Immature natural killer cell (primary cell): ENCODE data around the gene SKA2. TPM values are rescaled to one million over a fixed set of nuclear protein-coding genes. Genes with fewer than 3 reads are reported as not detected.
"Not testable (repeated sequence)": the region's sequence is repeated elsewhere in the genome, so short reads cannot be mapped to it uniquely, and the experiment has no call there.

Experiments
- DNase-seq, 3 donors: peaks; one replicate each; pipeline ENCODE4 v3.0.0; 2022; ENCODE audit warnings: mixed read lengths in 1 of 3
- H3K27ac Mint-ChIP-seq, 6 donors: one replicate each; pipeline ENCODE4 v1.8.0; 2020; ENCODE audit warnings: mixed read lengths in 6 of 6, mild to moderate bottlenecking in 5 of 6, inconsistent platforms in 4 of 6, moderate library complexity in 3 of 6
- H3K27me3 Mint-ChIP-seq, 3 donors: one replicate each; pipeline ENCODE4 v1.8.0; 2020 to 2021; ENCODE audit warnings: low read depth in 3 of 3, mild to moderate bottlenecking in 3 of 3, mixed read lengths in 3 of 3, moderate library complexity in 3 of 3, inconsistent platforms in 1 of 3
- H3K36me3 Mint-ChIP-seq, 3 donors: one replicate each; pipeline ENCODE4 v1.8.0; 2020; ENCODE audit warnings: mixed read lengths in 3 of 3, inconsistent platforms in 2 of 3, mild to moderate bottlenecking in 2 of 3
- H3K4me1 Mint-ChIP-seq, 2 donors: one replicate each; pipeline ENCODE4 v1.8.0; 2020; ENCODE audit warnings: inconsistent platforms in 2 of 2, mild to moderate bottlenecking in 2 of 2, mixed read lengths in 2 of 2, moderate library complexity in 1 of 2
- H3K4me3 Mint-ChIP-seq, 5 donors: one replicate each; pipeline ENCODE4 v1.8.0; 2020; ENCODE audit warnings: mild to moderate bottlenecking in 5 of 5, mixed read lengths in 5 of 5, inconsistent platforms in 3 of 5, moderate library complexity in 3 of 5
- H3K9me3 Mint-ChIP-seq, 6 donors: one replicate each; pipeline ENCODE4 v1.8.0; 2020; ENCODE audit warnings: mild to moderate bottlenecking in 6 of 6, mixed read lengths in 6 of 6, inconsistent platforms in 4 of 6, moderate library complexity in 3 of 6
- polyA plus RNA-seq, 3 donors: library from polyadenylated mRNA; unstranded; fragments of 300-500 nt; fragmentation: Illumina TruSeq; gene quantifications; one replicate each; pipeline ENCODE4 v1.2.3, GENCODE V29; 2021

SKA2 gene
- 10 to 100 TPM; 26.0 to 49.1 (median 36.4) TPM for polyA plus RNA-seq

GRCh38 chr17:59154721-59155438 lies at the start of gene SKA2:
Gene SKA2, minus strand, starts transcription at chr17:59155186. Its CDS starts 23 bp downstream, at chr17:59155163.
- Mint-ChIP-seq H3K27me3 (peaks cover 0 to 3% (median 3%) of the 10 kb centered on the region in 3 donors), H3K9me3 (no peaks in the 10 kb centered on the region), H3K4me1 (peaks cover 8 to 30% of the 10 kb centered on the region in 2 donors), H3K4me3 (no peak within 1 kb of the TSS), H3K36me3 (no peaks in the 10 kb centered on the region), H3K27ac (peak within 1 kb of the TSS in 1 of 6 donors; percentile 58)
- DNase-seq: peak in 1 of 3 donors; percentile 98

GRCh38 chr17:59202320-59202719 lies 47.3 kb upstream of the SKA2 start:
- no peaks in the 10 kb centered on the region for H3K4me1 Mint-ChIP-seq
- no peak for DNase-seq
- no peak overlapping the region for H3K4me3 Mint-ChIP-seq
- H3K27ac Mint-ChIP-seq: no peak overlapping the region
- H3K9me3 Mint-ChIP-seq: no peaks in the 10 kb centered on the region
- H3K27me3 Mint-ChIP-seq: peaks cover 0 to 4% (median 0%) of the 10 kb centered on the region in 3 donors
- no peaks in the 10 kb centered on the region for H3K36me3 Mint-ChIP-seq

GRCh38 chr17:59199398-59199797 lies 44.4 kb upstream of the SKA2 start:
- Mint-ChIP-seq H3K27me3 (peaks cover 0 to 4% (median 2%) of the 10 kb centered on the region in 3 donors), H3K9me3 (no peaks in the 10 kb centered on the region), H3K4me3 (no peak overlapping the region), H3K27ac (no peak overlapping the region), H3K4me1 (no peaks in the 10 kb centered on the region), H3K36me3 (no peaks in the 10 kb centered on the region)
- no peak for DNase-seq

DNA sequence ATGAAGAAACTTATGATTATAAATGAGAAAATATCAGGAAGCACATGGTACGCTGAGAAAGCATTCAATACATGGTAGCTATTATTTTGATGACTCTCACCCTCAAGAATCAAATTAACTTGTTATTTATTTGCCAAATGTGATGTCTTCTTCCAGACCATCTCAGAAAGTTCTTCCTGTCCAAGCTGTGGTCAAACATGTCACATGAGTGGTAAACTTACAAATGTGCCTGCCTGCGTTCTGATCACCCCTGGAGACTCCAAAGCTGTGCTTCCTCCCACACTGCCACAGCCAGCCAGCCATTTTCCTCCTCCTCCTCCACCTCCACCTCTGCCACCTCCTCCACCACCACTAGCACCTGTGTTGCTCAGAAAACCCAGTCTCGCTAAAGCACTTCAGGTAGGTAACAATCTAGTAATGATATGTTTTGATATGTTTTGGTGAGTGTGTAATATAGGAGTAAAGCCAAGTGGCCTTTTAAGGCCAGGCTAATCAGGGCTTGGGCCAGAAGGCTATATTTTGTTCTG lies 38.4 kb upstream of the SKA2 start:
- Mint-ChIP-seq H3K36me3 (no peaks in the 10 kb centered on the region), H3K9me3 (no peaks in the 10 kb centered on the region), H3K4me3 (no peak overlapping the region), H3K27me3 (peaks cover 0 to 2% (median 0%) of the 10 kb centered on the region in 3 donors), H3K27ac (no peak overlapping the region), H3K4me1 (no peaks in the 10 kb centered on the region)
- no peak for DNase-seq

DNA sequence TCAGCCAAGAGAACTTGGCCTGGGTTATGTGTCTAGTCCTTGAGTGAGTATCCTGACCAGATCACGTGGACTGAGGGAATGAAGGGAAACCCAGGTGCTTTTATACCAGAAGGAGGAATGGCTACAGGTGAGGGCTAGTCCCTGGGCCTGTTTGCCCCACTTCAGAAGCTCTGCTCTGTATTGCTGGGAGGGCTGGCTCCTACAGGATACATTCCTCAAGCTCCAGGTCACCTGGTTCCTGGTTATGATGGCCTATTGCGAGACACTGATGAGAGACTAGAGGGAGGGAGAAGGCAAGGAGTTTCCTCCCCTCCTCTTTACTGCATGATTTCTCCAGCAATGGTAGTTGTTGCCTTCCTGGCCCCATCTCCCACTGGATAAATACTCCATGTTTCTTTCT lies 35.8 kb upstream of the SKA2 start:
- Mint-ChIP-seq H3K4me3 (no peak overlapping the region), H3K27ac (no peak overlapping the region), H3K9me3 (no peaks in the 10 kb centered on the region), H3K27me3 (no peaks in the 10 kb centered on the region), H3K4me1 (no peaks in the 10 kb centered on the region), H3K36me3 (no peaks in the 10 kb centered on the region)
- DNase-seq: no peak

DNA sequence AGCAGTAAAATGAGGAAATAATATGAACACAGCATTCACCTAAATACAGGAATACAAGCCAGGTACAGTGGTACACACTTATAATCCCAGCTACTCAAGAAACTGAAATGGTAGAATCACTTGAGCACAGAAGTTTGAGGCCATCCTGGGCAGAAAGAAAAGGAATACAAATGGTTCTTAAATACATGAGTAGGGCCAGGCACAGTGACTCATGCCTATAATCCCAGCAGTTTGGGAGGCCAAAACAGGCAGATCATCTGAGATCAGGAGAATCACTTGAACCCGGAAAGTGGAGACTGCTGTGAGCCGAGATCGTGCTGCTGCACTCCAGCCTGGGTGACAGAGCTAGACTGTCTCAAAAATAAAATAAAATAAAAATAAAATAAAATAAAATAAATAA lies 31.9 kb upstream of the SKA2 start:
- DNase-seq: no peak
- Mint-ChIP-seq H3K27me3 (no peaks in the 10 kb centered on the region), H3K4me1 (no peaks in the 10 kb centered on the region), H3K27ac (no peak overlapping the region), H3K36me3 (no peaks in the 10 kb centered on the region), H3K9me3 (no peaks in the 10 kb centered on the region), H3K4me3 (no peak overlapping the region)

- Mint-ChIP-seq H3K36me3 (no peaks in the 10 kb centered on the region), H3K27ac (no peak overlapping the region)
Observed at GRCh38 chr17:59185997-59186396, 31.0 kb upstream of the SKA2 start.

GRCh38 chr17:59181481-59181880 lies 26.5 kb upstream of the SKA2 start:
- no peak for DNase-seq
- H3K27me3 Mint-ChIP-seq: no peaks in the 10 kb centered on the region
- no peak overlapping the region for H3K27ac Mint-ChIP-seq
- no peaks in the 10 kb centered on the region for H3K36me3 Mint-ChIP-seq
- no peaks in the 10 kb centered on the region for H3K4me1 Mint-ChIP-seq
- H3K4me3 Mint-ChIP-seq: no peak overlapping the region
- no peaks in the 10 kb centered on the region for H3K9me3 Mint-ChIP-seq

More at GRCh38 chr17:59185997-59186396, 31.0 kb upstream of the SKA2 start:
- H3K4me3 Mint-ChIP-seq: no peak overlapping the region
- no peak for DNase-seq
- H3K4me1 Mint-ChIP-seq: no peaks in the 10 kb centered on the region
- no peaks in the 10 kb centered on the region for H3K9me3 Mint-ChIP-seq
- no peaks in the 10 kb centered on the region for H3K27me3 Mint-ChIP-seq

- H3K27ac Mint-ChIP-seq: no peak overlapping the region
Observed at GRCh38 chr17:59180626-59181025, 25.6 kb upstream of the SKA2 start.

DNA sequence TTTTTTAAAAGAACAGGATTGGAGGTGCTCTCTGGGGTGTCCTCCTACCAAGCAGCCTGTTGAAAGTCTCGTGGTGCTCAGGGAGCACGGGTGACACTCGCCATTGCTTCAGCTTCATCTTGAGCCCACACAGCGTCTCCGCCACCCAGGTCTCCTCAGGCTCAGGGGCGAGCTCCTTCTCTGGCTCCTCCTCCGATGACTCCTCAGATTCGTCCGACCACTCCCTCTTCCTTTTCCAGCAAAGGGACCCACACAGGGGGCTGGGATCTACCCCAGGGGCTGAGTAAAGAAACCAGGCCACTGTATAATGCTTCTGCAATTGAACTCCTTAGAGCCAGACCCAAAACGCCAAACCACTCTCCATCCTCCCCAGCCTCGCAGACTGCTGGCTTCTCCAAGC lies 24.6 kb upstream of the SKA2 start:
- H3K4me1 Mint-ChIP-seq, DNase-seq, H3K4me3 Mint-ChIP-seq, H3K27me3 Mint-ChIP-seq, H3K9me3 Mint-ChIP-seq, H3K36me3 Mint-ChIP-seq, H3K27ac Mint-ChIP-seq: not testable (repeated sequence)

More at GRCh38 chr17:59180626-59181025, 25.6 kb upstream of the SKA2 start:
- no peaks in the 10 kb centered on the region for H3K36me3 Mint-ChIP-seq
- no peak for DNase-seq
- H3K9me3 Mint-ChIP-seq: no peaks in the 10 kb centered on the region
- H3K4me3 Mint-ChIP-seq: no peak overlapping the region
- no peaks in the 10 kb centered on the region for H3K4me1 Mint-ChIP-seq
- no peaks in the 10 kb centered on the region for H3K27me3 Mint-ChIP-seq

GRCh38 chr17:59178266-59178985 lies 23.4 kb upstream of the SKA2 start:
- H3K27me3 Mint-ChIP-seq: no peaks in the 10 kb centered on the region
- H3K27ac Mint-ChIP-seq: peak overlapping the region in 1 of 6 donors; percentile 58
- no peaks in the 10 kb centered on the region for H3K9me3 Mint-ChIP-seq
- no peaks in the 10 kb centered on the region for H3K4me1 Mint-ChIP-seq
- H3K36me3 Mint-ChIP-seq: peaks cover 0 to 6% (median 0%) of the 10 kb centered on the region in 3 donors
- DNase-seq: no peak
- no peak overlapping the region for H3K4me3 Mint-ChIP-seq

DNA sequence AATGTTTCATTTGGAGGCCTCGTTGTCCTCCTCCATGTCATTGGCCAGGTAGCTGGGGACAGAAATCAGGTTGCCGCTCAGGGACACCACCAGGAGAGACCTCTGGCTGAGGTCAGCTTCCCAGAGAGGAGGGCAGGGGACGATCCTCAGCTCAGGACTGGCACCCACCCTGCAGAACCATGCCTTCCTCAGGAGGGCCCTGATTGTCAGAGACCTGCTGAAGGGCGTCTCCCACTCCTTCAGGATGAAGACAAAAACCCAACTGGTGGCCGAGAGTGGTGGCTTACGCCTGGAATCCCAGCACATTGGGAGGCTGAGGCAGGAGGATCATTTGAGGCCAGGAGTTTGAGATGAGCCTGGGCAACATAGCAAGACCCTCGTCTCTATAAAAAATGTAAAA lies 20.1 kb upstream of the SKA2 start:
- H3K4me3 Mint-ChIP-seq: no peak overlapping the region
- no peaks in the 10 kb centered on the region for H3K9me3 Mint-ChIP-seq
- H3K4me1 Mint-ChIP-seq: peaks cover 3 to 6% of the 10 kb centered on the region in 2 donors
- DNase-seq: no peak
- no peak overlapping the region for H3K27ac Mint-ChIP-seq
- peaks cover 0 to 4% (median 0%) of the 10 kb centered on the region in 3 donors for H3K27me3 Mint-ChIP-seq
- peaks cover 0 to 9% (median 0%) of the 10 kb centered on the region in 3 donors for H3K36me3 Mint-ChIP-seq

GRCh38 chr17:59174671-59175070 lies 19.7 kb upstream of the SKA2 start:
- DNase-seq: no peak
- no peak overlapping the region for H3K27ac Mint-ChIP-seq
- H3K4me3 Mint-ChIP-seq: no peak overlapping the region
- H3K4me1 Mint-ChIP-seq: peaks cover 3 to 6% of the 10 kb centered on the region in 2 donors
- no peaks in the 10 kb centered on the region for H3K9me3 Mint-ChIP-seq
- peaks cover 0 to 9% (median 0%) of the 10 kb centered on the region in 3 donors for H3K36me3 Mint-ChIP-seq
- H3K27me3 Mint-ChIP-seq: peaks cover 0 to 4% (median 0%) of the 10 kb centered on the region in 3 donors

DNA sequence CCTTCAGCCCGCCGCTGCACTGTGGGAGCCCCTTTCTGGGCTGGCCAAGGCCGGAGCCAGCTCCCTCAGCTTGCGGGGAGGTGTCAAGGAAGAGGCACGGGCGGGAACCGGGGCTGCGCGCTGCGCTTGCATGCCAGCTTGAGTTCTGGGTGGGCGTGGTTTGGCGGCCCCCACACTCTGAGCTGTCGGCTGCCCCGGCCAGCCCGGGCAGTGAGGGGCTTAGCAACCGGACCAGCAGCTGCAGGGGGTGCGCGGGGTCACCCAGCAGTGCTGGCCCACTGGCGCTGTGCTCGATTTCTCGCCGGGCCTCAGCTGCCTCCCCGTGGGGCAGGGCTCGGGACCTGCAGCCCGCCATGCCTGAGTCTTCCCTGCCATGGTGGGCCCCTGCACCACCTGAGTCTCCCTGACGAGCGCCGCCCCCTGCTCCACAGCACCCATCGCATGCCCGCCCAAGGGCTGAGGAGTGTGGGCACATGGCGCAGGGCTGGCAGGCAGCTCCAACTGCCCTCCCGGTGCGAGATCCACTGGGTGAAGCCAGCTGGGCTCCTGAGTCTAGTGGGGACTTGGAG lies 17.5 kb upstream of the SKA2 start:
- Mint-ChIP-seq H3K9me3 (no peaks in the 10 kb centered on the region), H3K36me3 (peaks cover 0 to 9% (median 0%) of the 10 kb centered on the region in 3 donors), H3K4me1 (peaks cover 3 to 6% of the 10 kb centered on the region in 2 donors), H3K4me3 (no peak overlapping the region), H3K27me3 (peaks cover 0 to 5% (median 0%) of the 10 kb centered on the region in 3 donors), H3K27ac (no peak overlapping the region)
- no peak for DNase-seq
